Liver (tissue), 3 donors: ENCODE results near the gene SREK1IP1.

ENCODE experiments used
- ATF3 ChIP-seq: IDR thresholded peaks from 2 replicates; pipeline ENCODE4 v1.6.1; 2016; ENCODE audit warnings: antibody characterized with exemption
- CTCF ChIP-seq: fragments of 150-350 bp; IDR thresholded peaks from 2 replicates; pipeline ENCODE4 v1.5.1; 2017; ENCODE audit warnings: improper control_type of control experiment, low read depth, low read length; ENCODE audit not compliant: missing input control
- JUND ChIP-seq, 2 donors: IDR thresholded peaks; 2 replicates each; pipeline ENCODE4 v1.6.1; 2016; ENCODE audit warnings: antibody characterized with exemption in 2 of 2
- MAX ChIP-seq: IDR thresholded peaks from 2 replicates; pipeline ENCODE4 v1.6.1; 2016; ENCODE audit warnings: antibody characterized with exemption
- REST ChIP-seq: IDR thresholded peaks from 2 replicates; pipeline ENCODE4 v1.6.1; 2016; ENCODE audit warnings: antibody characterized with exemption, mild to moderate bottlenecking
- SP1 ChIP-seq: IDR thresholded peaks from 2 replicates; pipeline ENCODE4 v1.6.1; 2018; ENCODE audit warnings: antibody characterized with exemption, mild to moderate bottlenecking
- TAF1 ChIP-seq: conservative IDR thresholded peaks from 2 replicates; pipeline ENCODE4 v1.6.1; 2016; ENCODE audit warnings: antibody characterized with exemption, mild to moderate bottlenecking
- YY1 ChIP-seq: IDR thresholded peaks from 2 replicates; pipeline ENCODE4 v1.6.1; 2016; ENCODE audit warnings: antibody characterized with exemption, mild to moderate bottlenecking
- donor health status: healthy.
- donor health status: healthy.

- TF ChIP-seq CTCF: no peak
- no peak for TF ChIP-seq SP1
- no peak for TF ChIP-seq REST
- no peak for TF ChIP-seq JUND (IDR thresholded peaks at IDR 0.05)
- no peak for TF ChIP-seq MAX
- no peak for TF ChIP-seq ATF3
- no peak for TF ChIP-seq YY1
- no peak for TF ChIP-seq TAF1
Measured at GRCh38 chr5:64670277-64670676, 98.2 kb downstream of the SREK1IP1 start.
